ENCODE data around the gene SYS1. TPM values are rescaled to one million over a fixed set of nuclear protein-coding genes. Genes with fewer than 3 reads are reported as not detected.

The SYS1 gene
- total RNA-seq = 10 to 100 TPM; 14.2 to 15.3 TPM

DNA sequence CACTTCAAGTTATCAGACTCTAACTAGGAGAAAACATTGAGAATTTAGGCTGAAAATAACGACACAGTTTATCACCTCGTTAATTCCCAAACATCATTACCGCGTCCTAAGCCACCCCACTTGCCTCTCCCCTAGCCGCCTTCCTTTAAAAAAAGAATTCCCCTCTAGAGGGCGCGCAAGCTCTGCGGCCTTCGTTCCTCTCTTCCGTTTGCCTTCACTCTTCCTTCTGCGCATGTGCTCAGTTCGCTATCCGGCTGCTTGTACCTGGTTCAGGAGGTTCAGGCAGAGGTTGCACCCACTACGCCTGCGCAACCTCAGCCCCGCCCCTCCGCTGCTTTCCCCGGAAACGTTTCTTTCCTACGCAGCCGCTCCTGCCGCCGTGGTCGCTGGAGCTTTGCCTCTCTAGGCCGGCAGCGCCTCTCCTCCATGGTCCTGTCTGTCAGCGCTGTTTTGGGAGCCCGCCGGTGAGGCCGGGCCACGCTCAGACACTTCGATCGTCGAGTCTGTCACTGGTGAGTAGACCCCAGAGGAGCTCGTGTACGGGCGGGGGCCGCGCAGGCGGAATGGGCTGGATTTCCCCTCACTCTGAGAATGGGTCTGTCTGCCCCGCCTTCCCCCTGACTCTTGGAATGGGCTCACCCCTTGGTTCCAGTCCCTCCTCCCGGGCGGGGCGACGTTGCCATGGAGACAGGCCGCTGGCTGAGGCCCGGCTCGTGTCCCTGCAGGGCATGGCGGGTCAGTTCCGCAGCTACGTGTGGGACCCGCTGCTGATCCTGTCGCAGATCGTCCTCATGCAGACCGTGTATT lies at the start of gene SYS1:
TSS of gene SYS1 (plus strand) at position 353 of the 807 bp plus-strand sequence. CDS start at position 729, 376 bp downstream.
- WGBS, 2 donors = 0 to 1% methylated on average over 39 to 55 of the region's 55 CpGs
- H3K27me3 ChIP-seq = no peaks in the 10 kb centered on the region
- no peaks in the 10 kb centered on the region for H3K36me3 ChIP-seq (replicated peaks in 1 of 2; ENCODE audit: insufficient read depth in 1 of 2, low read depth in 2 of 2)
- intact Hi-C loops (cut with DNase I) = no loop called here
- TF ChIP-seq, protein P1, sequence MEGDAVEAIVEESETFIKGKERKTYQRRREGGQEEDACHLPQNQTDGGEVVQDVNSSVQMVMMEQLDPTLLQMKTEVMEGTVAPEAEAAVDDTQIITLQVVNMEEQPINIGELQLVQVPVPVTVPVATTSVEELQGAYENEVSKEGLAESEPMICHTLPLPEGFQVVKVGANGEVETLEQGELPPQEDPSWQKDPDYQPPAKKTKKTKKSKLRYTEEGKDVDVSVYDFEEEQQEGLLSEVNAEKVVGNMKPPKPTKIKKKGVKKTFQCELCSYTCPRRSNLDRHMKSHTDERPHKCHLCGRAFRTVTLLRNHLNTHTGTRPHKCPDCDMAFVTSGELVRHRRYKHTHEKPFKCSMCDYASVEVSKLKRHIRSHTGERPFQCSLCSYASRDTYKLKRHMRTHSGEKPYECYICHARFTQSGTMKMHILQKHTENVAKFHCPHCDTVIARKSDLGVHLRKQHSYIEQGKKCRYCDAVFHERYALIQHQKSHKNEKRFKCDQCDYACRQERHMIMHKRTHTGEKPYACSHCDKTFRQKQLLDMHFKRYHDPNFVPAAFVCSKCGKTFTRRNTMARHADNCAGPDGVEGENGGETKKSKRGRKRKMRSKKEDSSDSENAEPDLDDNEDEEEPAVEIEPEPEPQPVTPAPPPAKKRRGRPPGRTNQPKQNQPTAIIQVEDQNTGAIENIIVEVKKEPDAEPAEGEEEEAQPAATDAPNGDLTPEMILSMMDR (IDR thresholded peaks at IDR 0.05) = peak; percentile 84 to 99 (median 97)
- TF ChIP-seq POLR2A (IDR thresholded peaks at IDR 0.05) = peak; percentile 89 to 97 (median 97)
- H3K27ac ChIP-seq = peak within 1 kb of the TSS; percentile 85 to 97 (median 94)
- peak within 1 kb of the TSS; percentile 46 to 54 for H3K4me3 ChIP-seq
- DNase-seq = peak; percentile 98 to 100 (median 98)
- peaks cover 60% of the 10 kb centered on the region for H3K4me1 ChIP-seq
- ATAC-seq = peak; percentile 91
- H3K9me3 ChIP-seq = no peaks in the 10 kb centered on the region

DNA sequence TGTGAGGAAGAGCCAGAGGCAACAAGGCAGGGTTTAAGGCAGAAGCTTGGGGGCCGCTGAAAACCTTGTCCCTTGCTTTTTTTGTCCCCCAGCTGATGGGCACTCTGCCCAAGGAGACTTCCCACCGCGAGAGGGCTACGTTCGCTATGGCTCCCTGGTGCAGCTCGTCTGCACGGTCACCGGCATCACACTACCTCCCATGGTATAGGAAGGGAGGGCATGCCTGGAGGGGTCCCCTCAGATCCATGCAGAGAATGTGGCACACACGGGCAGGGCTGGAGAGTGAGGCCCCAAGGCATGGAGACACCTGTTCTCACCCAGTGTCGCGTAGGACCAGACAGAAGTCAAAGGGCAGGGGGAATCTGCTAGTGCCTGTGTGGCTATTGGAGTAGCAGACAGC lies 49.0 kb upstream of the SYS1 start:
- H3K27me3 ChIP-seq = no peaks in the 10 kb centered on the region
- peaks cover 0 to 2% of the 10 kb centered on the region in 2 donors for H3K36me3 ChIP-seq (replicated peaks in 1 of 2; ENCODE audit: insufficient read depth in 1 of 2, low read depth in 2 of 2)
- WGBS, 2 donors = 40 to 57% methylated on average over 3 to 11 of the region's 11 CpGs
- ATAC-seq = no peak
- no peaks in the 10 kb centered on the region for H3K9me3 ChIP-seq
- DNase-seq = peak in 1 of 4 donors; percentile 15
- TF ChIP-seq POLR2A (IDR thresholded peaks at IDR 0.05) = no peak
- TF ChIP-seq, protein P1 (IDR thresholded peaks at IDR 0.05) = no peak
- intact Hi-C loops (cut with DNase I) = loop anchor here (10.0 kb wide), 1 partner anchor 269 kb away; no protein-coding TSS in a partner anchor
- H3K4me3 ChIP-seq = no peak overlapping the region
- H3K4me1 ChIP-seq = peaks cover 79% of the 10 kb centered on the region
- peak overlapping the region in 2 of 4 donors; percentile 10 to 15 for H3K27ac ChIP-seq

DNA sequence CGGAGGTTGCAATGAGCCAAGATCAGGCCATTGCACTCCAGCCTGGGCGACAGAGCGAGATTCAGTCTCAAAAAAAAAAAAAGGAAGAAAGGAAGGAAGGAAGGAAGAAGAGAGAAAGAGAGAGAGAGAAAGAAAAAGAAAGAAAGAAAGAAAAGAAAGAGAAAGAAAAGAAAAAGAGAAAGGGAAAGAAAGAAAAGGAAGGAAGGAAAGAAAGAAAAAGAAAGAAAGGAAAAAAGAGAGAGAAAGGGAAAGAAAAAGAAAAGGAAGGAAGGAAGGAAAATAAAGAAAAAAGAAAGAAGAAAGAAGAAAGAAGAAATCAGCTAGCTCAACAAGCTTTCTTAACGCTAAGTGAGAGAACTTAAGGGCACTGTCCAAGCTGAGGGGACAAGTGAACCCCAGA lies 47.3 kb upstream of the SYS1 start:
- H3K4me3 ChIP-seq = no peak overlapping the region

DNA sequence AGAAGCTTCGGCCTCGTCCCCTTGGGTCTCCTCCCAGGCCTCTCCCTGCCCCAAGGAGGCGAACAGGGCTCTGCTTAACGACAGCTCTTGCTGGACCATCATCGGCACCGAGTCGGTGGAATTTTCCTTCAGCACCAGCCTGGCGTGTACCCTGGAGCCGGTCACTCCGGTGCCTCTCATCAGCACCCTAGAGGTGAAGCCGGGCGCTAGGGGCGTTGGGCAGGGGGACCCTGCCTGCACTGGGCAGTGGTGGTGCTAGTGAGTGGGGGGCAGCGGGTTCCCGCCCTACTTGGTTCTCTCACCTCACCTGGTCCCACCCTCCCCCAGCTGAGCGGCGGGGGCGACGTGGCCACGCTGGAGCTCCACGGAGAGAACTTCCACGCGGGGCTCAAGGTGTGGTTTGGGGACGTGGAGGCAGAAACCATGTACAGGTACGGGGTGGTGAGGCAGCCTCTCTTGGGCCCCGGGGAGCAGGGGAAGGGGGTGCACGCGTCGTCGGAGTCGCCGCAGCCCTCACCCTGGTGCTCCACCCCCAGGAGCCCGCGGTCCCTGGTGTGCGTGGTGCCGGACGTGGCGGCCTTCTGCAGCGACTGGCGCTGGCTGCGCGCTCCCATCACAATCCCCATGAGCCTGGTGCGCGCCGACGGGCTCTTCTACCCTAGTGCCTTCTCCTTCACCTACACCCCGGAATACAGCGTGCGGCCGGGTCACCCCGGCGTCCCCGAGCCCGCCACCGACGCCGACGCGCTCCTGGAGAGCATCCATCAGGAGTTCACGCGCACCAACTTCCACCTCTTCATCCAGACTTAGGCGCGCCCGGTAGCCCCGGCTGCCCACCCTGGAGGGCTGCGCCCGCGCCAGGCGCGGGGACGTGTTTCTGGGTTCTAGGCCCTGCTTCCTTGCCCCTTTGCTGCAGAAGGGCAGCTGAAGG lies 46.5 kb upstream of the SYS1 start:
- intact Hi-C loops (cut with DNase I) = loop anchor here (5.0 to 10.0 kb wide), 2 partner anchors 126 to 272 kb away; no protein-coding TSS in a partner anchor
- no peak overlapping the region for H3K4me3 ChIP-seq
- H3K4me1 ChIP-seq = peaks cover 66% of the 10 kb centered on the region
- H3K27me3 ChIP-seq = no peaks in the 10 kb centered on the region
- 54 to 75% methylated on average over 29 to 68 of the region's 71 CpGs for WGBS, 2 donors
- TF ChIP-seq, protein P1 (IDR thresholded peaks at IDR 0.05) = no peak
- TF ChIP-seq POLR2A (IDR thresholded peaks at IDR 0.05) = peak in 1 of 3 donors; percentile 6
- no peaks in the 10 kb centered on the region for H3K9me3 ChIP-seq
- ATAC-seq = no peak
- DNase-seq = peak in 2 of 4 donors; percentile 26 to 39
- H3K36me3 ChIP-seq (replicated peaks in 1 of 2; ENCODE audit: insufficient read depth in 1 of 2, low read depth in 2 of 2) = peaks cover 0 to 2% of the 10 kb centered on the region in 2 donors
- peak overlapping the region in 2 of 4 donors; percentile 5 to 14 for H3K27ac ChIP-seq

More for the DNA sequence above, 47.3 kb upstream of the SYS1 start:
- Histone ChIP-seq H3K36me3 (replicated peaks in 1 of 2; ENCODE audit: insufficient read depth in 1 of 2, low read depth in 2 of 2) (peaks cover 0 to 2% of the 10 kb centered on the region in 2 donors), H3K27ac (no peak overlapping the region), H3K27me3 (no peaks in the 10 kb centered on the region), H3K9me3 (no peaks in the 10 kb centered on the region), H3K4me1 (peaks cover 71% of the 10 kb centered on the region)
- WGBS, 2 donors = 85 to 89% methylated on average over 4 of the region's 4 CpGs
- DNase-seq = no peak
- ATAC-seq = no peak
- intact Hi-C loops (cut with DNase I) = loop anchor here (5.0 to 10.0 kb wide), 2 partner anchors 127 to 271 kb away; no protein-coding TSS in a partner anchor
- TF ChIP-seq, protein P1 (IDR thresholded peaks at IDR 0.05) = no peak
- TF ChIP-seq POLR2A (IDR thresholded peaks at IDR 0.05) = peak in 1 of 3 donors; percentile 6
